GM23338 (cell line): ENCODE measurements around the gene EPHA3.

Source experiments
- CREB1 ChIP-seq: fragments of 250-450 bp; sonication (Bioruptor Pico); IDR thresholded peaks from 2 replicates; pipeline ENCODE4 v1.5.0; 2020; ENCODE audit warnings: low read depth, mild to moderate bottlenecking, moderate library complexity
- EZH2 ChIP-seq: fragments of 200-600 bp; sonication (generic); IDR thresholded peaks from one replicate; pipeline ENCODE4 v1.8.0; 2017; ENCODE audit warnings: antibody characterized with exemption, mild to moderate bottlenecking, low read depth; ENCODE audit not compliant: unreplicated experiment
- EZH2phosphoT487 ChIP-seq: fragments of 200-600 bp; sonication (generic); IDR thresholded peaks from one replicate; pipeline ENCODE4 v1.8.1; 2018; ENCODE audit warnings: antibody characterized with exemption; ENCODE audit not compliant: unreplicated experiment
- JUNB ChIP-seq: IDR thresholded peaks from one replicate; pipeline ENCODE4 v1.6.1; 2016; ENCODE audit warnings: antibody characterized with exemption; ENCODE audit not compliant: unreplicated experiment
- POLR2AphosphoS5 ChIP-seq: IDR thresholded peaks from 2 replicates; pipeline ENCODE4 v1.6.1; 2016; ENCODE audit warnings: antibody characterized with exemption, low read depth
- ZNF331 ChIP-seq: fragments of 250-450 bp; sonication (Bioruptor Pico); IDR thresholded peaks from 2 replicates; pipeline ENCODE4 v1.5.0; 2020; ENCODE audit warnings: low read depth, mild to moderate bottlenecking, moderate library complexity
- TF ChIP-seq, protein P1 (sequence below), 2 experiments: fragments of 200-600 bp in 1 of 2; sonication (generic) in 1 of 2; conservative IDR thresholded peaks; 2 replicates each; pipeline versions ENCODE4 v1.5.1 to v1.6.1; 2016 to 2017; ENCODE audit warnings: antibody characterized with exemption in 2 of 2, low read depth in 2 of 2, mild to moderate bottlenecking in 2 of 2, moderate library complexity in 1 of 2
- TF ChIP-seq, protein P2 (sequence below): IDR thresholded peaks from one replicate; pipeline ENCODE4 v1.6.1; 2018; ENCODE audit warnings: antibody characterized with exemption; ENCODE audit not compliant: unreplicated experiment

DNA sequence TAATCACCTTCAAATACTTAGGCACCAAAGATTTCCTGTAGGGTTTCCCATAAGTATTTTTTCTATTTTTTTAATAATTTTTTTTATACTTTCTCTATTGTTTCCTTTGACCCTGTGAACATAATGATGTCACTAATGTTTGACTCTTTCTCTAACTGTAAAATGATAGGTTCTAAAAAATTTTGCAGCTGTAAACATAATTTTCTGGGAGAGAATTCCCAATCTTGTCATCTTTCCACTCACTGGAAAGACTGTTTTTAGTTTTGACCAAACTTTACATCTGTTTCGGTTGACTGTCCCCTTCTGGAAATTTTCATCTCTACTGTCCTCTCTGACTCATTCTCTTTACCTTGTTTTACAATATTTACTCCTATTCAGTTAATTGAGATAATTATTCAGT is 5.5 kb upstream of the EPHA3 start:
- TF ChIP-seq, protein P1, sequence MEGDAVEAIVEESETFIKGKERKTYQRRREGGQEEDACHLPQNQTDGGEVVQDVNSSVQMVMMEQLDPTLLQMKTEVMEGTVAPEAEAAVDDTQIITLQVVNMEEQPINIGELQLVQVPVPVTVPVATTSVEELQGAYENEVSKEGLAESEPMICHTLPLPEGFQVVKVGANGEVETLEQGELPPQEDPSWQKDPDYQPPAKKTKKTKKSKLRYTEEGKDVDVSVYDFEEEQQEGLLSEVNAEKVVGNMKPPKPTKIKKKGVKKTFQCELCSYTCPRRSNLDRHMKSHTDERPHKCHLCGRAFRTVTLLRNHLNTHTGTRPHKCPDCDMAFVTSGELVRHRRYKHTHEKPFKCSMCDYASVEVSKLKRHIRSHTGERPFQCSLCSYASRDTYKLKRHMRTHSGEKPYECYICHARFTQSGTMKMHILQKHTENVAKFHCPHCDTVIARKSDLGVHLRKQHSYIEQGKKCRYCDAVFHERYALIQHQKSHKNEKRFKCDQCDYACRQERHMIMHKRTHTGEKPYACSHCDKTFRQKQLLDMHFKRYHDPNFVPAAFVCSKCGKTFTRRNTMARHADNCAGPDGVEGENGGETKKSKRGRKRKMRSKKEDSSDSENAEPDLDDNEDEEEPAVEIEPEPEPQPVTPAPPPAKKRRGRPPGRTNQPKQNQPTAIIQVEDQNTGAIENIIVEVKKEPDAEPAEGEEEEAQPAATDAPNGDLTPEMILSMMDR (conservative IDR thresholded peaks at IDR 0.05; ENCODE audit: low read depth in 2 of 2): no peak
- TF ChIP-seq, protein P2, sequence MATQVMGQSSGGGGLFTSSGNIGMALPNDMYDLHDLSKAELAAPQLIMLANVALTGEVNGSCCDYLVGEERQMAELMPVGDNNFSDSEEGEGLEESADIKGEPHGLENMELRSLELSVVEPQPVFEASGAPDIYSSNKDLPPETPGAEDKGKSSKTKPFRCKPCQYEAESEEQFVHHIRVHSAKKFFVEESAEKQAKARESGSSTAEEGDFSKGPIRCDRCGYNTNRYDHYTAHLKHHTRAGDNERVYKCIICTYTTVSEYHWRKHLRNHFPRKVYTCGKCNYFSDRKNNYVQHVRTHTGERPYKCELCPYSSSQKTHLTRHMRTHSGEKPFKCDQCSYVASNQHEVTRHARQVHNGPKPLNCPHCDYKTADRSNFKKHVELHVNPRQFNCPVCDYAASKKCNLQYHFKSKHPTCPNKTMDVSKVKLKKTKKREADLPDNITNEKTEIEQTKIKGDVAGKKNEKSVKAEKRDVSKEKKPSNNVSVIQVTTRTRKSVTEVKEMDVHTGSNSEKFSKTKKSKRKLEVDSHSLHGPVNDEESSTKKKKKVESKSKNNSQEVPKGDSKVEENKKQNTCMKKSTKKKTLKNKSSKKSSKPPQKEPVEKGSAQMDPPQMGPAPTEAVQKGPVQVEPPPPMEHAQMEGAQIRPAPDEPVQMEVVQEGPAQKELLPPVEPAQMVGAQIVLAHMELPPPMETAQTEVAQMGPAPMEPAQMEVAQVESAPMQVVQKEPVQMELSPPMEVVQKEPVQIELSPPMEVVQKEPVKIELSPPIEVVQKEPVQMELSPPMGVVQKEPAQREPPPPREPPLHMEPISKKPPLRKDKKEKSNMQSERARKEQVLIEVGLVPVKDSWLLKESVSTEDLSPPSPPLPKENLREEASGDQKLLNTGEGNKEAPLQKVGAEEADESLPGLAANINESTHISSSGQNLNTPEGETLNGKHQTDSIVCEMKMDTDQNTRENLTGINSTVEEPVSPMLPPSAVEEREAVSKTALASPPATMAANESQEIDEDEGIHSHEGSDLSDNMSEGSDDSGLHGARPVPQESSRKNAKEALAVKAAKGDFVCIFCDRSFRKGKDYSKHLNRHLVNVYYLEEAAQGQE: no peak
- TF ChIP-seq POLR2AphosphoS5: no peak
- no peak for TF ChIP-seq EZH2
- TF ChIP-seq EZH2phosphoT487: no peak
- no peak for TF ChIP-seq JUNB
- no peak for TF ChIP-seq ZNF331
- no peak for TF ChIP-seq CREB1 (CRISPR knock-in tag)
